SK-N-SH (cell line): ENCODE measurements around the gene SLC50A1. TPM values are rescaled to one million over a fixed set of nuclear protein-coding genes. Genes with fewer than 3 reads are reported as not detected.

Experiments
- CTCF ChIA-PET: fragments of 300-600, 350-600 bp; formaldehyde crosslinking; extraction: SDS; loops from one replicate; lab custom pipeline; 2021; lab: Yijun Ruan, JAX
- POLR2A ChIA-PET: fragments of 350-600 bp; sonication (Branson Sonifier 250); formaldehyde crosslinking; extraction: SDS; loops from one replicate; lab custom pipeline; 2020; ENCODE audit warnings: antibody characterized with exemption, inconsistent platforms; lab: Yijun Ruan, JAX
- DNase-seq: peaks from one replicate; pipeline ENCODE4 v3.0.0; 2012
- H2AFZ ChIP-seq: fragments of 200-600 bp; sonication (generic); 2 replicates; pipeline ENCODE4 v1.8.1; 2016; ENCODE audit warnings: antibody characterized with exemption, mild to moderate bottlenecking, low read depth
- H3F3A ChIP-seq: fragments of 200-600 bp; sonication (generic); replicated peaks from 2 replicates; pipeline ENCODE3; 2016; ENCODE audit warnings: antibody characterized with exemption, mild to moderate bottlenecking; ENCODE audit not compliant: insufficient read depth
- H3K27ac ChIP-seq, 2 experiments: fragments of 200-500 bp in 1 of 2; fragments of 200-600 bp in 1 of 2; sonication (Bioruptor generic) in 1 of 2; sonication (generic), shearing (Covaris generic) in 1 of 2; 2 replicates each; pipeline versions ENCODE4 v1.5.1 to v1.6.1; 2014 to 2016; ENCODE audit warnings: low read depth in 2 of 2, inconsistent platforms in 1 of 2, low read length in 1 of 2, mild to moderate bottlenecking in 1 of 2, mixed read lengths in 1 of 2
- H3K27me3 ChIP-seq: fragments of 200-600 bp; sonication (generic), shearing (Covaris generic); 2 replicates; pipeline ENCODE4 v1.6.1; 2016; ENCODE audit warnings: mixed run types; ENCODE audit not compliant: insufficient read depth
- H3K36me3 ChIP-seq, 2 experiments: fragments of 200-500 bp in 1 of 2; fragments of 200-600 bp in 1 of 2; sonication (Bioruptor generic) in 1 of 2; sonication (generic) in 1 of 2; replicated peaks in 1 of 2; 2 replicates each; pipeline versions ENCODE3 to v1.5.1; 2014 to 2016; ENCODE audit warnings: low read length in 1 of 2, mild to moderate bottlenecking in 1 of 2; ENCODE audit not compliant: insufficient read depth in 2 of 2, control insufficient read depth in 1 of 2
- H3K4me1 ChIP-seq, 2 experiments: fragments of 200-500 bp in 1 of 2; fragments of 200-600 bp in 1 of 2; sonication (Bioruptor generic) in 1 of 2; sonication (generic), shearing (Covaris generic) in 1 of 2; 2 replicates each; pipeline versions ENCODE4 v1.5.1 to v1.6.1; 2014 to 2016; ENCODE audit warnings: low read depth in 1 of 2, low read length in 1 of 2, mixed run types in 1 of 2; ENCODE audit not compliant: insufficient read depth in 2 of 2, control insufficient read depth in 1 of 2
- H3K4me2 ChIP-seq: fragments of 200-600 bp; sonication (generic), shearing (Covaris generic); 2 replicates; pipeline ENCODE4 v1.6.1; 2017; ENCODE audit warnings: mixed run types
- H3K4me3 ChIP-seq, 2 experiments: fragments of 200-500 bp in 1 of 2; fragments of 200-600 bp in 1 of 2; sonication (Bioruptor generic) in 1 of 2; sonication (generic), shearing (Covaris generic) in 1 of 2; 2 replicates each; pipeline versions ENCODE4 v1.5.1 to v1.8.1; 2014 to 2016; ENCODE audit warnings: low read depth in 2 of 2, inconsistent platforms in 1 of 2, low read length in 1 of 2, mild to moderate bottlenecking in 1 of 2, mixed read lengths in 1 of 2, moderate library complexity in 1 of 2
- H3K79me2 ChIP-seq: fragments of 200-600 bp; sonication (generic); 2 replicates; pipeline ENCODE4 v1.8.1; 2017; ENCODE audit warnings: mild to moderate bottlenecking; ENCODE audit not compliant: insufficient read depth
- H3K9ac ChIP-seq: fragments of 200-600 bp; sonication (generic); 2 replicates; pipeline ENCODE4 v1.6.1; 2017; ENCODE audit warnings: mixed run types
- H3K9me2 ChIP-seq: fragments of 200-600 bp; sonication (generic); 2 replicates; pipeline ENCODE4 v1.6.1; 2017; ENCODE audit warnings: mixed run types
- H3K9me3 ChIP-seq: fragments of 200-600 bp; sonication (generic); 2 replicates; pipeline ENCODE4 v1.6.1; 2017; ENCODE audit warnings: mixed run types, mild to moderate bottlenecking, moderate library complexity
- H4K20me1 ChIP-seq: fragments of 200-600 bp; sonication (generic); 2 replicates; pipeline ENCODE4 v1.6.1; 2017; ENCODE audit warnings: mild to moderate bottlenecking, mixed run types; ENCODE audit not compliant: insufficient read depth
- EP300 ChIP-seq, 2 experiments: IDR thresholded peaks; 2 replicates each; pipeline versions ENCODE4 v1.4.0 to v1.6.1; 2012; ENCODE audit warnings: borderline replicate concordance in 1 of 2, low read depth in 1 of 2, low read length in 1 of 2
- EZH2phosphoT487 ChIP-seq: fragments of 200-600 bp; sonication (generic); IDR thresholded peaks from 2 replicates; pipeline ENCODE4 v1.6.1; 2017; ENCODE audit warnings: low read depth, mixed run types, mild to moderate bottlenecking, antibody characterized with exemption, moderate library complexity, borderline replicate concordance
- FOXM1 ChIP-seq: IDR thresholded peaks from 2 replicates; pipeline ENCODE4 v1.4.0; 2012; ENCODE audit warnings: low read depth, mild to moderate bottlenecking
- JUND ChIP-seq: IDR thresholded peaks from 2 replicates; pipeline ENCODE4 v1.4.0; 2012
- MEF2A ChIP-seq: IDR thresholded peaks from 2 replicates; pipeline ENCODE4 v1.4.0; 2012; ENCODE audit warnings: low read depth, borderline replicate concordance
- NFIC ChIP-seq: IDR thresholded peaks from 2 replicates; pipeline ENCODE4 v1.4.0; 2012; ENCODE audit warnings: borderline replicate concordance
- NRF1 ChIP-seq: IDR thresholded peaks from 2 replicates; pipeline ENCODE4 v1.6.1; 2012; ENCODE audit warnings: low read depth, mild to moderate bottlenecking, low read length
- RCOR1 ChIP-seq: fragments of 150-350 bp; IDR thresholded peaks from 2 replicates; pipeline ENCODE4 v1.6.1; 2017; ENCODE audit warnings: antibody characterized with exemption, low read length
- REST ChIP-seq: IDR thresholded peaks from 2 replicates; pipeline ENCODE4 v1.6.1; 2012; ENCODE audit warnings: mild to moderate bottlenecking, low read depth, low read length, moderate library complexity
- RXRA ChIP-seq: IDR thresholded peaks from 2 replicates; pipeline ENCODE4 v1.4.0; 2012; ENCODE audit warnings: low read depth, mild to moderate bottlenecking, borderline replicate concordance
- SIN3A ChIP-seq: IDR thresholded peaks from 2 replicates; pipeline ENCODE4 v1.6.1; 2012; ENCODE audit warnings: low read depth, mild to moderate bottlenecking, low read length, moderate library complexity, borderline replicate concordance
- SMC3 ChIP-seq: IDR thresholded peaks from 2 replicates; pipeline ENCODE4 v1.6.1; 2012; ENCODE audit warnings: low read depth, low read length, improper control_type of control experiment
- TAF1 ChIP-seq: IDR thresholded peaks from 2 replicates; pipeline ENCODE4 v1.6.1; 2012; ENCODE audit warnings: low read depth, mild to moderate bottlenecking, low read length, moderate library complexity, borderline replicate concordance
- WGBS: methylation state at CpG from one replicate; pipeline ENCODE4 v1.1.6; 2017; ENCODE audit warnings: low lambda C conversion rate; 5-methylcytosine and 5-hydroxymethylcytosine counted together
- polyA plus RNA-seq, 3 experiments: library from polyadenylated mRNA; depleted of rRNA; stranded (reverse); fragments of >200 nt; gene quantifications; 2 replicates each; pipeline ENCODE4 v1.2.3, GENCODE V29; 2012

Gene SLC50A1
- polyA plus RNA-seq, 1 of the 3 experiments (the other 2 are of a cell fraction), result 58.4 TPM

- H3K9ac ChIP-seq, result no peak overlapping the region
- H3K9me3 ChIP-seq, result no peaks in the 10 kb centered on the region
- ChIA-PET CTCF (interaction anchor here (0.9 to 5.4 kb wide), 7 partner anchors 8 to 56 kb away, joined by 3 to 60 read pairs (median 4); partner anchors contain the start of genes KRTCAP2 and TRIM46), POLR2A (interaction anchor here (0.6 to 2.0 kb wide), 2 partner anchors 8 to 11 kb away, joined by 3 to 19 read pairs; no protein-coding TSS in a partner anchor)
- H3K27ac ChIP-seq, result peak overlapping the region in 1 of 2 experiments; percentile 62; a peak in 1 of 4 replicates
- H3K36me3 ChIP-seq, result peaks cover 1 to 17% of the 10 kb centered on the region in 2 experiments
- H3K4me3 ChIP-seq, result no peak overlapping the region
- no peaks in the 10 kb centered on the region for H4K20me1 ChIP-seq
- peaks cover 4% of the 10 kb centered on the region for H3F3A ChIP-seq
- no peaks in the 10 kb centered on the region for H3K27me3 ChIP-seq
- H3K79me2 ChIP-seq, result no peaks in the 10 kb centered on the region
- 80% methylated on average over 5 of the region's 6 CpGs for WGBS
- H3K4me2 ChIP-seq, result no peak overlapping the region
- H3K4me1 ChIP-seq, result peaks cover 0 to 25% of the 10 kb centered on the region in 2 experiments; a peak in 1 of 4 replicates
- no peak overlapping the region for H2AFZ ChIP-seq
- H3K9me2 ChIP-seq, result no peaks in the 10 kb centered on the region
- TF ChIP-seq REST, result no peak
- no peak for TF ChIP-seq JUND
- no peak for DNase-seq
Measured at GRCh38 chr1:155185783-155186066, 50.1 kb downstream of the SLC50A1 start.

GRCh38 chr1:155186067-155186793 is 50.6 kb downstream of the SLC50A1 start:
- DNase-seq, result no peak
- POLR2A ChIA-PET, result interaction anchor here (0.6 to 2.0 kb wide), 3 partner anchors 8 to 11 kb away, joined by 3 to 19 read pairs (median 3); no protein-coding TSS in a partner anchor

More at GRCh38 chr1:155186067-155186793, 50.6 kb downstream of the SLC50A1 start:
- WGBS, result 82% methylated on average over 5 of the region's 8 CpGs
- no peak overlapping the region; a peak in 1 of 4 replicates for H3K27ac ChIP-seq
- peaks cover 4% of the 10 kb centered on the region for H3F3A ChIP-seq
- H3K36me3 ChIP-seq, result peaks cover 0 to 14% of the 10 kb centered on the region in 2 experiments
- no peaks in the 10 kb centered on the region for H3K27me3 ChIP-seq
- TF ChIP-seq MEF2A (no peak), NFIC (no peak), RXRA (no peak), SMC3 (no peak), TAF1 (no peak), EZH2phosphoT487 (no peak), FOXM1 (no peak), RCOR1 (no peak), SIN3A (no peak), EP300 (IDR thresholded peaks at IDR 0.05; ENCODE audit: borderline replicate concordance in 1 of 2, low read depth in 1 of 2, low read length in 1 of 2) (no peak), NRF1 (no peak)
- CTCF ChIA-PET, result interaction anchor here (0.6 to 5.4 kb wide), 7 partner anchors 8 to 109 kb away, joined by 3 to 60 read pairs (median 4); partner anchors contain the start of genes KRTCAP2 and TRIM46
- H3K9me3 ChIP-seq, result no peaks in the 10 kb centered on the region
- no peak overlapping the region for H3K4me3 ChIP-seq
- no peaks in the 10 kb centered on the region for H4K20me1 ChIP-seq
- no peak overlapping the region for H3K9ac ChIP-seq
- H3K79me2 ChIP-seq, result no peaks in the 10 kb centered on the region
- H2AFZ ChIP-seq, result no peak overlapping the region
- peaks cover 0 to 25% of the 10 kb centered on the region in 2 experiments; a peak in 1 of 4 replicates for H3K4me1 ChIP-seq
- no peak overlapping the region for H3K4me2 ChIP-seq
- no peaks in the 10 kb centered on the region for H3K9me2 ChIP-seq
